ENCODE results near the gene LMO7.
"Not testable (repeated sequence)": the region's sequence is repeated elsewhere in the genome, so short reads cannot be mapped to it uniquely, and the experiment has no call there.

Gene LMO7

DNA sequence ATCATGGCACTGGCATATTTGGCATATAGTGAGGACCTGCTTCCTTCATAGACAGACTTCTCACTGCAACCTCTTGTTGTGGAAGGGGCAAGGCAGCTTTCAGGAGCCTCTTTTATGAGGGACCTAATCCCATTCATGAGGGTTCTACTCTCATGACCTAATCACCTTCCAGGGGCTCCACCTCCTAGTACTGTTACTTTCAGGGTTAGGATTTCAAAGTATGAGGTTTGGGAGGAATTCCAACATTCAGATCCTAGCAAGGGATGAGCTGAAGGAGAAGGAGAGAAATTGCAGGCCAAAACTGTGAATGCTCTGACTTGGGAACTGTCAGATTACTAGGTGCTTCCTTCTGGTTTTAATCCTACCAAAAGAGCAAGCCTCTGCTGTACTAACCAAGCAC is 87.8 kb downstream of the LMO7 start:
- Histone ChIP-seq H3K9me3 (ENCODE audit: insufficient read depth, low read length) (no peaks in the 10 kb centered on the region), H3K4me1 (ENCODE audit: insufficient read depth, insufficient read length) (no peaks in the 10 kb centered on the region), H3K4me3 (ENCODE audit: insufficient read length, low read depth) (no peak overlapping the region), H3K9ac (ENCODE audit: insufficient read length, low read depth) (no peak overlapping the region), H3K27me3 (ENCODE audit: insufficient read depth, insufficient read length) (no peaks in the 10 kb centered on the region), H3K36me3 (ENCODE audit: insufficient read depth, insufficient read length, low read length) (no peaks in the 10 kb centered on the region)
- TF ChIP-seq YY1 (IDR thresholded peaks at IDR 0.05; ENCODE audit: insufficient read depth, insufficient read length) (no peak), ZNF274 (IDR thresholded peaks at IDR 0.05; ENCODE audit: low read depth, low read length) (no peak), SUZ12 (IDR thresholded peaks at IDR 0.05; ENCODE audit: extremely low read depth, insufficient read depth, insufficient read length) (no peak)
- no peak for DNase-seq (ENCODE audit: low read depth, low spot score)

DNA sequence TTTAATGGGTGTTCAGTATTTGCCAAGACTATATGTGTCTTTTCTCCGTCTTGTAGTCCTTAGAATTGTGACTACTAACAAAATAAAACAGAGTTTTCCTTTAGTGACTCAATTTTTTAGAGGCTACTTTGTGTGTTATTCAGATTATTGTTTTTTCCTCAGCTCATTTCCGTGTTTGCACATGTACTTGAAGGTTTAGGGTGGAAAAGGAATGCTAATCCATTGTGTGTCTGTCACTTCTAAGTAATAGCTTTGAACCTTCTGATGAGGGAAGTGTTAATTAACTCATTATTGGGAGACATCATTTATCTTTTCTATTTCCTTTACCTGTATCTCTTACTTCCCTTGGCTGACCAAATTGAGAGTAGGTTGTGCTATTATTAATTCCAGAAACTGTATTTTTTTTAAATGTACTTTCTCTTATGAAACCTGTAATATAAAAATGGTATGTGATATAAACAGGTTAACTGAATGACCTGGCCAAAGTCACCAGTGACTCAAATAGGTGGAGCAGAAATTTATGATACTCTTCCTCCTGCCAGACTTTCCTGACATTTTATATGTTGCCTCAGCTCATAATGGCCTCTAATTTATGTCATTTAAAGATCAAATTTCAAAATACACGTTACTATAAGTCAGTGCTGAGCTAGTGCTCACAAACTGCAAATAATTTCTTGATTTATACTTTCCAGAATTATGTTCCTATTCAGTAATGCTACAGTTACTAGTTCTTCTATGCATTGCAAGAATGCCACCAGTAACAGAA is 88.8 kb downstream of the LMO7 start:
- H3K9me3 ChIP-seq (ENCODE audit: insufficient read depth, low read length), result no peaks in the 10 kb centered on the region
- no peak overlapping the region for H3K9ac ChIP-seq (ENCODE audit: insufficient read length, low read depth)
- H3K4me3 ChIP-seq (ENCODE audit: insufficient read length, low read depth), result no peak overlapping the region
- no peaks in the 10 kb centered on the region for H3K4me1 ChIP-seq (ENCODE audit: insufficient read depth, insufficient read length)
- no peak for DNase-seq (ENCODE audit: low read depth, low spot score)
- no peaks in the 10 kb centered on the region for H3K27me3 ChIP-seq (ENCODE audit: insufficient read depth, insufficient read length)
- no peaks in the 10 kb centered on the region for H3K36me3 ChIP-seq (ENCODE audit: insufficient read depth, insufficient read length, low read length)
- TF ChIP-seq SUZ12 (IDR thresholded peaks at IDR 0.05; ENCODE audit: extremely low read depth, insufficient read depth, insufficient read length), result no peak
- no peak for TF ChIP-seq ZNF274 (IDR thresholded peaks at IDR 0.05; ENCODE audit: low read depth, low read length)
- no peak for TF ChIP-seq YY1 (IDR thresholded peaks at IDR 0.05; ENCODE audit: insufficient read depth, insufficient read length)

DNA sequence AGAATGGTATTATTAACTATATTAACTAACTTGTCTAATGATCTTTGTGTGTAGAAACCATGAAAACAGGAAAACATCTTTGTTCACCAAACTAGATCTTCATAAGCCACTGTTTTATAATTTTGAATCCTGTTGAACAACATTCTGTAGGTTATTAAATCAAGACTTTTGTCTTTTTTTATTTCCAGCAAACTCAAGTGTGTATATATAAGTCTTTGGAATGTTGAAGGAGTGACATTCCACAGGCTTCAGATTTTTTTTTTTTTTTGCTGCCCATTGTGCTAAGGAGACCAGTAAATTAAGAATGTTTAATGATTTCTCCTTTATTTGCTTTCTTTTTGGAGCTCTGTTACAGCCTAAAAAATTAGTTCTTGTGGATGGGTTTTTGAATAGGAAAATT is 89.6 kb downstream of the LMO7 start:
- TF ChIP-seq SUZ12 (IDR thresholded peaks at IDR 0.05; ENCODE audit: extremely low read depth, insufficient read depth, insufficient read length) (no peak), ZNF274 (IDR thresholded peaks at IDR 0.05; ENCODE audit: low read depth, low read length) (no peak), YY1 (IDR thresholded peaks at IDR 0.05; ENCODE audit: insufficient read depth, insufficient read length) (no peak)
- DNase-seq (ENCODE audit: low read depth, low spot score), result no peak
- Histone ChIP-seq H3K4me3 (ENCODE audit: insufficient read length, low read depth) (no peak overlapping the region), H3K36me3 (ENCODE audit: insufficient read depth, insufficient read length, low read length) (no peaks in the 10 kb centered on the region), H3K4me1 (ENCODE audit: insufficient read depth, insufficient read length) (no peaks in the 10 kb centered on the region), H3K9me3 (ENCODE audit: insufficient read depth, low read length) (no peaks in the 10 kb centered on the region), H3K9ac (ENCODE audit: insufficient read length, low read depth) (no peak overlapping the region), H3K27me3 (ENCODE audit: insufficient read depth, insufficient read length) (no peaks in the 10 kb centered on the region)

DNA sequence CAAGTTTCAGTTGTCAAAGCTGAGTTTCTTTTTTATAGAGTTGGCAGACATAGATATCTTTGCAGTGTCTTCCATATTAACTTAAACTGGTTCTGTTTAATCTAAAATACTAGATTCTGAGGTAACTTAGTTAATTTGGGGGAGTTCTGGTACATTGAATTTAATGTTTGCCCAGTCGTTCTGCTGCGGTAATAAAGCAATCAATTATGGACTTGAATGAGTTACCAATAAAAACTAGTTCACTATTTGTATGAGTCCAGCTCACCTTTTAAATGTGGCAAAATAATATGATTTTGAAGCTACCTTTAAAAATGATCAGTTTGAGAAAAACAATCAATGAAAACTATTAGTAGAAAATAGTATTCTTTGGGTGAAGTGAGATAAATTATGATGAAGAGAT is 90.2 kb downstream of the LMO7 start:
- H3K4me3 ChIP-seq (ENCODE audit: insufficient read length, low read depth), result no peak overlapping the region

GRCh38 chr13:75733113-75733512 is 97.0 kb downstream of the LMO7 start:
- H3K9ac ChIP-seq (ENCODE audit: insufficient read length, low read depth); H3K9me3 ChIP-seq (ENCODE audit: insufficient read depth, low read length); H3K4me1 ChIP-seq (ENCODE audit: insufficient read depth, insufficient read length); DNase-seq (ENCODE audit: low read depth, low spot score); H3K27me3 ChIP-seq (ENCODE audit: insufficient read depth, insufficient read length); H3K4me3 ChIP-seq (ENCODE audit: insufficient read length, low read depth); H3K36me3 ChIP-seq (ENCODE audit: insufficient read depth, insufficient read length, low read length): not testable (repeated sequence)

More for the DNA sequence above, 90.2 kb downstream of the LMO7 start:
- TF ChIP-seq YY1 (IDR thresholded peaks at IDR 0.05; ENCODE audit: insufficient read depth, insufficient read length), result no peak
- Histone ChIP-seq H3K27me3 (ENCODE audit: insufficient read depth, insufficient read length) (no peaks in the 10 kb centered on the region), H3K36me3 (ENCODE audit: insufficient read depth, insufficient read length, low read length) (no peaks in the 10 kb centered on the region), H3K9ac (ENCODE audit: insufficient read length, low read depth) (no peak overlapping the region), H3K9me3 (ENCODE audit: insufficient read depth, low read length) (no peaks in the 10 kb centered on the region), H3K4me1 (ENCODE audit: insufficient read depth, insufficient read length) (no peaks in the 10 kb centered on the region)
- DNase-seq (ENCODE audit: low read depth, low spot score), result no peak

GRCh38 chr13:75736173-75736572 is 100.0 kb downstream of the LMO7 start:
- TF ChIP-seq SUZ12 (IDR thresholded peaks at IDR 0.05; ENCODE audit: extremely low read depth, insufficient read depth, insufficient read length) (no peak), ZNF274 (IDR thresholded peaks at IDR 0.05; ENCODE audit: low read depth, low read length) (no peak), YY1 (IDR thresholded peaks at IDR 0.05; ENCODE audit: insufficient read depth, insufficient read length) (no peak)
- Histone ChIP-seq H3K9ac (ENCODE audit: insufficient read length, low read depth) (no peak overlapping the region), H3K4me1 (ENCODE audit: insufficient read depth, insufficient read length) (no peaks in the 10 kb centered on the region), H3K36me3 (ENCODE audit: insufficient read depth, insufficient read length, low read length) (no peaks in the 10 kb centered on the region), H3K27me3 (ENCODE audit: insufficient read depth, insufficient read length) (no peaks in the 10 kb centered on the region), H3K9me3 (ENCODE audit: insufficient read depth, low read length) (peaks cover 7% of the 10 kb centered on the region; the same call in 1 of the 2 replicates), H3K4me3 (ENCODE audit: insufficient read length, low read depth) (no peak overlapping the region)
- no peak for DNase-seq (ENCODE audit: low read depth, low spot score)

DNA sequence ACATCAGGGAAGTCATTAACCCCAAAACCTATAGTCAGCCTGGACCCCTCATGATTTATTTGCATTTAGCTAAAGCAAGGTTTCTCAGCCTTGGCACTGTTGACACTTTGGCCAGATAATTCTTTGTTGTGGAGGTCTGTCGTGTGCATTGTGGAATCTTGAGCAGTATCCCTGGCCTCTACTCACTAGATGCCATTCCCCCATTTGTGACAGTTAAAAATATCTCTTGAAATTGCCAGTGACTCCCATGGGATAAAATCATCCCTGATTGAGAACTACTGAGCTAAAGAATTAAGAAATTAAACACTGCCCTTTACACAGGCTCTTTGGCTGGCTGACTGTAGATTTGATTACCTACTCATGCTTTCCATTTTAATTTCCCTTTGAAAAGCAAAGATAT is 102.7 kb downstream of the LMO7 start:
- no peaks in the 10 kb centered on the region for H3K4me1 ChIP-seq (ENCODE audit: insufficient read depth, insufficient read length)
- H3K36me3 ChIP-seq (ENCODE audit: insufficient read depth, insufficient read length, low read length), result no peaks in the 10 kb centered on the region
- peaks cover 2% of the 10 kb centered on the region; the same call in 1 of the 2 replicates for H3K9me3 ChIP-seq (ENCODE audit: insufficient read depth, low read length)
- TF ChIP-seq SUZ12 (IDR thresholded peaks at IDR 0.05; ENCODE audit: extremely low read depth, insufficient read depth, insufficient read length), result no peak
- no peak for TF ChIP-seq ZNF274 (IDR thresholded peaks at IDR 0.05; ENCODE audit: low read depth, low read length)
- no peak for TF ChIP-seq YY1 (IDR thresholded peaks at IDR 0.05; ENCODE audit: insufficient read depth, insufficient read length)
- H3K9ac ChIP-seq (ENCODE audit: insufficient read length, low read depth), result no peak overlapping the region
- no peaks in the 10 kb centered on the region for H3K27me3 ChIP-seq (ENCODE audit: insufficient read depth, insufficient read length)
- no peak for DNase-seq (ENCODE audit: low read depth, low spot score)
- no peak overlapping the region for H3K4me3 ChIP-seq (ENCODE audit: insufficient read length, low read depth)

All from NT2/D1 (cell line).